ENCODE data around the gene PCDHGB2. TPM values are rescaled to one million over a fixed set of nuclear protein-coding genes. Genes with fewer than 3 reads are reported as not detected.

The PCDHGB2 gene
- total RNA-seq, 1 donor from 2014 or later: 1.2 TPM

- H3K4me1 Mint-ChIP-seq: no peaks in the 10 kb centered on the region
- no peak overlapping the region for H3K4me3 Mint-ChIP-seq
- TF ChIP-seq, protein P1, sequence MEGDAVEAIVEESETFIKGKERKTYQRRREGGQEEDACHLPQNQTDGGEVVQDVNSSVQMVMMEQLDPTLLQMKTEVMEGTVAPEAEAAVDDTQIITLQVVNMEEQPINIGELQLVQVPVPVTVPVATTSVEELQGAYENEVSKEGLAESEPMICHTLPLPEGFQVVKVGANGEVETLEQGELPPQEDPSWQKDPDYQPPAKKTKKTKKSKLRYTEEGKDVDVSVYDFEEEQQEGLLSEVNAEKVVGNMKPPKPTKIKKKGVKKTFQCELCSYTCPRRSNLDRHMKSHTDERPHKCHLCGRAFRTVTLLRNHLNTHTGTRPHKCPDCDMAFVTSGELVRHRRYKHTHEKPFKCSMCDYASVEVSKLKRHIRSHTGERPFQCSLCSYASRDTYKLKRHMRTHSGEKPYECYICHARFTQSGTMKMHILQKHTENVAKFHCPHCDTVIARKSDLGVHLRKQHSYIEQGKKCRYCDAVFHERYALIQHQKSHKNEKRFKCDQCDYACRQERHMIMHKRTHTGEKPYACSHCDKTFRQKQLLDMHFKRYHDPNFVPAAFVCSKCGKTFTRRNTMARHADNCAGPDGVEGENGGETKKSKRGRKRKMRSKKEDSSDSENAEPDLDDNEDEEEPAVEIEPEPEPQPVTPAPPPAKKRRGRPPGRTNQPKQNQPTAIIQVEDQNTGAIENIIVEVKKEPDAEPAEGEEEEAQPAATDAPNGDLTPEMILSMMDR (IDR thresholded peaks at IDR 0.05; ENCODE audit: unreplicated experiment): no peak
- peaks cover 58% of the 10 kb centered on the region for H3K9me3 Mint-ChIP-seq
- DNase-seq (ENCODE audit: low spot score in 2 of 2, unreplicated experiment in 2 of 2): no peak
- H3K36me3 Mint-ChIP-seq: peaks cover 11% of the 10 kb centered on the region
- H3K27me3 Mint-ChIP-seq (ENCODE audit: low read depth): no peaks in the 10 kb centered on the region
- no peak overlapping the region for H3K27ac Mint-ChIP-seq
Measured at GRCh38 chr5:141366016-141366896, 6.5 kb downstream of the PCDHGB2 start.

DNA sequence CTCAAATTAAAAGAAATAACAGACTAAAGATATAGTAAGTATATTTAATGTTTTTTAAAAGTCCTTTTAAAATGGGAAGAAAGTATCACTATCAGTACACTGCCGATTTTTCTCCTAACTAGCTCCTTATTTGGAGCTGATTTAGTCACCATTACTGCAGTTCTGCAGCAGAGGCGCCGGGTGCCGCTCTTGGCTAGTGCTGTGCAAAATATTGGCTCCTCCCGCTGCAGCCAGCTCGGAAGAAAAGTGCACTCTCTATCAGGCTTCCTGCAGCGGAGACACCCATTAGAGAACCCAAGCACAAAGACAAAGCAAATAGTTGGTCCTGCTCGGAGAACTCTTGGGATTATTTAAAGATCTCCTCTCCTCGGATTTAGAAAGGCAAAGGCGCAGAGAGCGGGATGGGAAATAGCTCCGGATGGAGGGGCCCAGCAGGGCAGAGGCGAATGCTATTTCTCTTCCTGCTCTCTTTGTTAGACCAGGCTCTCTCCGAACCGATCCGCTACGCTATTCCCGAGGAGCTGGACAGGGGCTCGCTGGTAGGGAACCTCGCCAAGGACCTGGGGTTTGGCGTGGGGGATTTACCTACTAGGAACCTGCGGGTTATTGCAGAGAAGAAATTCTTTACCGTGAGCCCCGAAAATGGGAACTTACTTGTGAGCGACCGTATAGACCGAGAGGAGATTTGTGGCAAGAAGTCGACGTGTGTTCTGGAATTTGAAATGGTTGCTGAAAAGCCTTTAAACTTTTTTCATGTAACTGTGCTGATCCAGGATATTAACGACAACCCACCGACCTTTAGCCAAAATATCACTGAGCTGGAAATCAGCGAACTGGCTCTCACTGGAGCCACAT lies 10.4 kb downstream of the PCDHGB2 start, which contains the start of gene PCDHGB3:
Gene PCDHGB3 (plus strand): TSS at position 249 of the 855 bp plus-strand sequence. CDS start 153 bp downstream, at position 402.
- no peaks in the 10 kb centered on the region for H3K27me3 Mint-ChIP-seq (ENCODE audit: low read depth)
- no peak within 1 kb of the TSS for H3K4me3 Mint-ChIP-seq
- H3K9me3 Mint-ChIP-seq: peaks cover 72% of the 10 kb centered on the region
- TF ChIP-seq, protein P1 (IDR thresholded peaks at IDR 0.05; ENCODE audit: unreplicated experiment): no peak
- peaks cover 9% of the 10 kb centered on the region for H3K36me3 Mint-ChIP-seq
- no peak for DNase-seq (ENCODE audit: low spot score in 2 of 2, unreplicated experiment in 2 of 2)
- no peak within 1 kb of the TSS for H3K27ac Mint-ChIP-seq
- H3K4me1 Mint-ChIP-seq: no peaks in the 10 kb centered on the region

GRCh38 chr5:141371572-141372475 lies 12.0 kb downstream of the PCDHGB2 start:
- DNase-seq (ENCODE audit: low spot score in 2 of 2, unreplicated experiment in 2 of 2): no peak
- H3K27ac Mint-ChIP-seq: no peak overlapping the region
- TF ChIP-seq, protein P1 (IDR thresholded peaks at IDR 0.05; ENCODE audit: unreplicated experiment): no peak
- H3K36me3 Mint-ChIP-seq: peaks cover 14% of the 10 kb centered on the region
- peaks cover 73% of the 10 kb centered on the region for H3K9me3 Mint-ChIP-seq
- no peaks in the 10 kb centered on the region for H3K4me1 Mint-ChIP-seq
- no peak overlapping the region for H3K4me3 Mint-ChIP-seq
- H3K27me3 Mint-ChIP-seq (ENCODE audit: low read depth): no peaks in the 10 kb centered on the region

- peaks cover 14% of the 10 kb centered on the region for H3K36me3 Mint-ChIP-seq
- H3K27ac Mint-ChIP-seq: no peak within 1 kb of the TSS
- H3K9me3 Mint-ChIP-seq: peaks cover 68% of the 10 kb centered on the region
- DNase-seq (ENCODE audit: low spot score in 2 of 2, unreplicated experiment in 2 of 2): no peak
- TF ChIP-seq, protein P1 (IDR thresholded peaks at IDR 0.05; ENCODE audit: unreplicated experiment): no peak
- H3K4me3 Mint-ChIP-seq: no peak within 1 kb of the TSS
- no peaks in the 10 kb centered on the region for H3K4me1 Mint-ChIP-seq
- no peaks in the 10 kb centered on the region for H3K27me3 Mint-ChIP-seq (ENCODE audit: low read depth)
Measured at GRCh38 chr5:141373673-141374317, 14.0 kb downstream of the PCDHGB2 start, which contains the start of gene PCDHGA6. TSS of gene PCDHGA6 (plus strand) at chr5:141373891. CDS start at chr5:141374084, 193 bp downstream.
